Loucy (cell line): Measurements from ENCODE around the gene ERP44.
A peak's percentile ranks its signal among the peaks of the same experiment; 100 is the strongest.

Experiments
- H2AFZ ChIP-seq: fragments of 200-600 bp; sonication (generic); 2 replicates; pipeline ENCODE4 v1.6.0; 2016; ENCODE audit warnings: antibody characterized with exemption, mild to moderate bottlenecking, low read length, moderate library complexity
- H3F3A ChIP-seq: fragments of 200-600 bp; 2 replicates; pipeline ENCODE4 v1.6.0; 2016; ENCODE audit warnings: antibody characterized with exemption, low read depth, mild to moderate bottlenecking
- H3K27me3 ChIP-seq: fragments of 200-600 bp; sonication (generic); 2 replicates; pipeline ENCODE4 v1.6.1; 2014; ENCODE audit warnings: low read length, mild to moderate bottlenecking; ENCODE audit not compliant: insufficient read depth, poor library complexity, severe bottlenecking
- H3K36me3 ChIP-seq: fragments of 200-600 bp; sonication (generic); 2 replicates; pipeline ENCODE4 v1.6.1; 2016; ENCODE audit warnings: low read length; ENCODE audit not compliant: insufficient read depth
- H3K4me1 ChIP-seq: fragments of 200-600 bp; sonication (generic); 2 replicates; pipeline ENCODE4 v1.5.1; 2014; ENCODE audit warnings: low read length, mild to moderate bottlenecking; ENCODE audit not compliant: insufficient read depth, poor library complexity, severe bottlenecking
- H3K4me2 ChIP-seq: fragments of 200-600 bp; sonication (generic); 2 replicates; pipeline ENCODE4 v1.6.0; 2014; ENCODE audit warnings: antibody characterized with exemption, low read length, low read depth, mild to moderate bottlenecking; ENCODE audit not compliant: poor library complexity, severe bottlenecking
- H3K4me3 ChIP-seq: fragments of 200-600 bp; sonication (generic); 2 replicates; pipeline ENCODE4 v1.5.1; 2014; ENCODE audit warnings: low read length, mild to moderate bottlenecking, mixed read lengths; ENCODE audit not compliant: poor library complexity, severe bottlenecking
- H3K79me2 ChIP-seq: fragments of 200-600 bp; sonication (generic); 2 replicates; pipeline ENCODE4 v1.6.1; 2014; ENCODE audit warnings: low read length; ENCODE audit not compliant: insufficient read depth
- H3K9ac ChIP-seq: fragments of 200-600 bp; sonication (generic); 2 replicates; pipeline ENCODE4 v1.6.0; 2014; ENCODE audit warnings: mild to moderate bottlenecking, low read depth, low read length, moderate library complexity; ENCODE audit not compliant: poor library complexity, severe bottlenecking
- H3K9me2 ChIP-seq: fragments of 200-600 bp; sonication (generic); replicated peaks from 2 replicates; pipeline ENCODE4 v1.6.1; 2016; ENCODE audit warnings: low read depth, low read length, mixed read lengths
- H3K9me3 ChIP-seq: fragments of 200-600 bp; sonication (generic); 2 replicates; pipeline ENCODE4 v1.6.1; 2014; ENCODE audit warnings: mild to moderate bottlenecking, antibody characterized with exemption, low read length, low read depth; ENCODE audit not compliant: insufficient read depth
- H4K20me1 ChIP-seq: fragments of 200-600 bp; sonication (generic); 2 replicates; pipeline ENCODE4 v1.6.0; 2014; ENCODE audit warnings: antibody characterized with exemption, low read length, mild to moderate bottlenecking; ENCODE audit not compliant: insufficient read depth, poor library complexity, severe bottlenecking
- CTCF ChIP-seq: fragments of 200-600 bp; sonication (generic); conservative IDR thresholded peaks from 2 replicates; pipeline ENCODE4 v1.5.1; 2014; ENCODE audit warnings: mild to moderate bottlenecking, antibody characterized with exemption, low read length
- EZH2phosphoT487 ChIP-seq: fragments of 200-600 bp; IDR thresholded peaks from 2 replicates; pipeline ENCODE4 v1.6.1; 2018; ENCODE audit warnings: antibody characterized with exemption, mild to moderate bottlenecking, moderate library complexity, borderline replicate concordance

ERP44 gene

GRCh38 chr9:100092066-100092465 is 6.7 kb downstream of the ERP44 start:
- Histone ChIP-seq H3K79me2 (peaks cover 94% of the 10 kb centered on the region), H3F3A (no peaks in the 10 kb centered on the region), H3K9ac (no peak overlapping the region), H3K36me3 (no peaks in the 10 kb centered on the region), H4K20me1 (peaks cover 69% of the 10 kb centered on the region), H2AFZ (no peak overlapping the region), H3K9me3 (no peaks in the 10 kb centered on the region), H3K4me2 (peak overlapping the region; percentile 46), H3K4me3 (no peak overlapping the region), H3K27me3 (no peaks in the 10 kb centered on the region), H3K4me1 (peaks cover 54% of the 10 kb centered on the region), H3K9me2 (no peaks in the 10 kb centered on the region)
- TF ChIP-seq EZH2phosphoT487 (no peak), CTCF (no peak)

DNA sequence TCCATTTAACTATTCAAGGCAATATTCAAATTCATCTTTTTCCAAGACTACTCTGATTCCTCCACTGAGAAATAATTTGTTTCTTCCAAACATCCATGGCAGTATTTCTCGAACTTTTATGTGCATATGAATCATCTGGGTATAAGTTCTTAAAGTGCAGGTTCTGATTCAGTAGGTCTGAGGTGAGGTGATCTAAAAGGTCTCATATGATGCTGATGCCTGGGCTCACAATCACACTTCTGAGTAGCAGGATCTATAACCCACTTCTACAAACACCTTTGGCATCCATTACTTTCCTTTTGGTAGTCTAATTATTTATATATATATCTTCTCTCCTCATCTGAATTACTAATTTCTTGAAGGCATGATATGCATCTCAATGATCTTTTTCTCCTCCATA is 7.2 kb downstream of the ERP44 start:
- peaks cover 54% of the 10 kb centered on the region for H3K4me1 ChIP-seq

DNA sequence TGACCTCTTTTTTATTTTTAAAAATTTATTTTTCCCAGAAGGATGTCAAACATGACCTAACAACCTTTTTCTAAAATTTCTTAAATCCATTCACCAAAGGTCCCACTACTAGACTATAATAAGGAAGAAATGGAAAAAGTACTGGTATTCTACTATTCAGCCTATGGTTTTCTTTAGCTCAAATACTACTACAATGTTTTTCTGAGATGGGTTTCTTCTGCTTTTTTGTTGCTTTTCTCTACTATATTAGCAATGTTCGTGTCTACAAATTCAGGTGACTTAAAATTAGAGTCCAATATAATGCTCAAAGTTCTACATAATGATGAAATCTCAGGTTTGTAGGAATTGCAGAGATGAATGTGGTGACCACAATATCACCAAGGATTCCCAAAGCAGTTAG is 7.9 kb downstream of the ERP44 start:
- Histone ChIP-seq H3K4me2 (no peak overlapping the region), H3K9me3 (no peaks in the 10 kb centered on the region), H2AFZ (no peak overlapping the region), H3K27me3 (no peaks in the 10 kb centered on the region), H3K4me3 (no peak overlapping the region), H3K36me3 (no peaks in the 10 kb centered on the region), H3K9me2 (no peaks in the 10 kb centered on the region), H3K9ac (no peak overlapping the region), H3K79me2 (peaks cover 93% of the 10 kb centered on the region), H3F3A (no peaks in the 10 kb centered on the region), H3K4me1 (peaks cover 53% of the 10 kb centered on the region), H4K20me1 (peaks cover 74% of the 10 kb centered on the region)
- no peak for TF ChIP-seq CTCF
- no peak for TF ChIP-seq EZH2phosphoT487

More for the DNA sequence above, 7.2 kb downstream of the ERP44 start:
- Histone ChIP-seq H3K4me3 (no peak overlapping the region), H4K20me1 (peaks cover 69% of the 10 kb centered on the region), H3K4me2 (peak overlapping the region; percentile 46), H3K36me3 (no peaks in the 10 kb centered on the region), H3K9me2 (no peaks in the 10 kb centered on the region), H3K9me3 (no peaks in the 10 kb centered on the region), H3K9ac (no peak overlapping the region), H2AFZ (no peak overlapping the region), H3K79me2 (peaks cover 92% of the 10 kb centered on the region), H3F3A (no peaks in the 10 kb centered on the region), H3K27me3 (no peaks in the 10 kb centered on the region)
- TF ChIP-seq EZH2phosphoT487 (no peak), CTCF (no peak)
